OCI-LY7 (cell line): ENCODE results near the gene GPS1. TPM values are rescaled to one million over a fixed set of nuclear protein-coding genes. Genes with fewer than 3 reads are reported as not detected.

Experiments
- BruUV-seq: library from RNA; stranded (reverse); fragments of 400-500 nt; replicated peaks from 2 replicates; lab custom pipeline; 2021; lab: Mats Ljungman, UMichigan
- CTCF ChIA-PET: fragments of 300-600 bp; sonication (Branson Sonifier 250); formaldehyde crosslinking; loops from one replicate; lab custom pipeline; 2022; ENCODE audit warnings: antibody characterized with exemption; ENCODE audit not compliant: unreplicated experiment; lab: Charles Lee
- POLR2A ChIA-PET: fragments of 300-600 bp; sonication (Branson Sonifier 250); formaldehyde crosslinking; loops from one replicate; lab custom pipeline; 2022; ENCODE audit warnings: antibody characterized with exemption; lab: Charles Lee
- DNase-seq: peaks from one replicate; pipeline ENCODE4 v3.0.0-alpha.2; 2015; ENCODE audit warnings: low spot score
- H2AFZ ChIP-seq: fragments of 200-600 bp; sonication (generic), shearing (Covaris generic); 2 replicates; pipeline ENCODE4 v1.6.1; 2014; ENCODE audit warnings: mild to moderate bottlenecking, antibody characterized with exemption, low read length, moderate library complexity
- H3K27ac ChIP-seq: fragments of 200-600 bp; sonication (generic); 2 replicates; pipeline ENCODE4 v1.5.1; 2014; ENCODE audit warnings: mixed run types, low read depth, mild to moderate bottlenecking, moderate library complexity, low read length, inconsistent platforms; ENCODE audit not compliant: poor library complexity, severe bottlenecking
- H3K36me3 ChIP-seq: fragments of 200-600 bp; sonication (generic); 2 replicates; pipeline ENCODE4 v1.6.1; 2014; ENCODE audit warnings: mild to moderate bottlenecking, antibody characterized with exemption, low read length, moderate library complexity, mixed read lengths; ENCODE audit not compliant: insufficient read depth
- H3K4me1 ChIP-seq: fragments of 200-600 bp; sonication (generic); 2 replicates; pipeline ENCODE4 v1.5.1; 2014; ENCODE audit warnings: mild to moderate bottlenecking, low read length; ENCODE audit not compliant: insufficient read depth, poor library complexity, severe bottlenecking
- H3K4me2 ChIP-seq: fragments of 200-600 bp; sonication (generic); 2 replicates; pipeline ENCODE4 v1.6.1; 2014; ENCODE audit warnings: mild to moderate bottlenecking, low read length
- H3K4me3 ChIP-seq: fragments of 200-600 bp; sonication (generic); 2 replicates; pipeline ENCODE4 v1.5.1; 2014; ENCODE audit warnings: mild to moderate bottlenecking, low read depth, low read length; ENCODE audit not compliant: poor library complexity, severe bottlenecking
- H3K79me2 ChIP-seq: fragments of 200-600 bp; sonication (generic); 2 replicates; pipeline ENCODE4 v1.6.1; 2016; ENCODE audit warnings: low read depth, mild to moderate bottlenecking, low read length, moderate library complexity, mixed read lengths; ENCODE audit not compliant: insufficient read depth
- H3K9me2 ChIP-seq: fragments of 200-600 bp; sonication (generic); 2 replicates; pipeline ENCODE4 v1.6.1; 2016; ENCODE audit warnings: mild to moderate bottlenecking, low read length, mixed read lengths; ENCODE audit not compliant: insufficient read depth
- H3K9me3 ChIP-seq: fragments of 200-600 bp; sonication (generic); 2 replicates; pipeline ENCODE4 v1.6.1; 2014; ENCODE audit warnings: mild to moderate bottlenecking, mixed run types, low read length, mixed read lengths
- H4K20me1 ChIP-seq: fragments of 200-600 bp; sonication (generic); 2 replicates; pipeline ENCODE4 v1.6.1; 2014; ENCODE audit warnings: mild to moderate bottlenecking, antibody characterized with exemption, low read length, moderate library complexity, mixed read lengths; ENCODE audit not compliant: insufficient read depth
- EZH2phosphoT487 ChIP-seq: fragments of 200-600 bp; sonication (generic); IDR thresholded peaks from 2 replicates; pipeline ENCODE4 v1.6.1; 2018; ENCODE audit warnings: low read depth, borderline replicate concordance, mild to moderate bottlenecking, mixed run types, antibody characterized with exemption, low read length, moderate library complexity, mixed read lengths
- intact Hi-C: fragments of 100-400 bp; cut with micrococcal nuclease; formaldehyde crosslinking; loops from one replicate; pipeline ENCODE4 v1.10.0; 2022; ENCODE audit not compliant: unreplicated experiment
- total RNA-seq, 2 experiments: library from RNA; depleted of rRNA in 1 of 2; stranded (reverse); fragments of >200 nt in 1 of 2; shearing (Covaris generic) in 1 of 2; gene quantifications; 2 replicates each; pipeline ENCODE4 v1.2.3, GENCODE V29; 2014 to 2022
- TF ChIP-seq, protein P1 (sequence below): fragments of 200-600 bp; sonication (generic); conservative IDR thresholded peaks from 2 replicates; pipeline ENCODE4 v1.5.1; 2014; ENCODE audit warnings: mild to moderate bottlenecking, antibody characterized with exemption, low read length, moderate library complexity, mixed read lengths

The GPS1 gene
- total RNA-seq, 2 experiments from 2014 or later: 133 to 169 TPM

DNA sequence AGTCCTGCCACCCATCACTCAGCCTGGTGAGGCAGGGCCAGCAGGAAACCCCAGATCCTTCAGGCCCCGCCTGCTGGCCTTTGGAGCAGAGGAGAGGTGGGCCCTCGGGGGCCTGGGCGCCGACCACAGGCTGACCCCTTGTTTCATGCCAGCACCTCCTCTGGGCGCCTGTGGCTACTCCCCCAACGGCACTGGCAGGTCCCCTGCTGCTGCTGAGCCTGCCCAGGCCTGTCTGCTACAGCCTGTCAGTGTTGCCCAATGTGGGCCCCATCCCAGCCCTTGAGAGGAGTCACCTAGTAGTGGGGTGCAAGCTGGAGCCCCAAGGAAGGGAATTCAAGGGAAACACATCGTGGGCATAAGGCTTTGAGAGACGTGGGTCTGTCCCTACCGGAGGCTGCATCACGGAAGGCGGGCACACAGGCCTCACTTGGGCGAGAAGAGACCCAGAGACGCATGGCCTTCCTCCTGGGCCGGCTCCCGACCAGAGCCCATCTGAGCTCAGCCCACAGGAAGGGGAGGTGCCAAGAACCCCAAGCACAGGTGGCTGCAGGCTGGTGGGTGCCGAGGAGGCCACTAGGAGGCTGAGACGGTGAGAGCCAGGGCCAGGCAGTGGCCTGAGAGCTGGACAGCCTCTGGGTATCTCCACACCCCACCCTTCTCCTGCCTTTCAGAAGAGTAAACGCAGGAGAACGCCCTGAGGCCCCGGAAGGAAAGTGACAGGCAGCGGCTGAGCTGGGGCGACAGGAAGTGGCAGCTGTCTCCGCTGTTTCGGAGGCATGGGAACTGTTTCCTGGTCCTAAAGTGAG is 54.4 kb downstream of the GPS1 start:
- intact Hi-C loops: loop anchor here (2.0 kb wide), 2 partner anchors 17 to 49 kb away; no protein-coding TSS in a partner anchor
- Histone ChIP-seq H3K9me3 (no peaks in the 10 kb centered on the region), H3K4me1 (peaks cover 46% of the 10 kb centered on the region), H3K79me2 (no peaks in the 10 kb centered on the region), H4K20me1 (no peaks in the 10 kb centered on the region), H2AFZ (peak overlapping the region; percentile 55), H3K9me2 (no peaks in the 10 kb centered on the region), H3K4me3 (peak overlapping the region; percentile 58), H3K4me2 (peak overlapping the region; percentile 70), H3K27ac (peak overlapping the region; percentile 62), H3K36me3 (no peaks in the 10 kb centered on the region)
- ChIA-PET POLR2A (interaction anchor here (0.6 to 2.5 kb wide), 4 partner anchors 18 to 921 kb away, joined by 3 to 9 read pairs (median 4); partner anchors contain the start of gene DCXR), CTCF (interaction anchor here (0.7 kb wide), 1 partner anchor 80 kb away, joined by 3 read pairs; no protein-coding TSS in a partner anchor)
- DNase-seq: peak; percentile 87
- TF ChIP-seq EZH2phosphoT487: no peak
- TF ChIP-seq, protein P1, sequence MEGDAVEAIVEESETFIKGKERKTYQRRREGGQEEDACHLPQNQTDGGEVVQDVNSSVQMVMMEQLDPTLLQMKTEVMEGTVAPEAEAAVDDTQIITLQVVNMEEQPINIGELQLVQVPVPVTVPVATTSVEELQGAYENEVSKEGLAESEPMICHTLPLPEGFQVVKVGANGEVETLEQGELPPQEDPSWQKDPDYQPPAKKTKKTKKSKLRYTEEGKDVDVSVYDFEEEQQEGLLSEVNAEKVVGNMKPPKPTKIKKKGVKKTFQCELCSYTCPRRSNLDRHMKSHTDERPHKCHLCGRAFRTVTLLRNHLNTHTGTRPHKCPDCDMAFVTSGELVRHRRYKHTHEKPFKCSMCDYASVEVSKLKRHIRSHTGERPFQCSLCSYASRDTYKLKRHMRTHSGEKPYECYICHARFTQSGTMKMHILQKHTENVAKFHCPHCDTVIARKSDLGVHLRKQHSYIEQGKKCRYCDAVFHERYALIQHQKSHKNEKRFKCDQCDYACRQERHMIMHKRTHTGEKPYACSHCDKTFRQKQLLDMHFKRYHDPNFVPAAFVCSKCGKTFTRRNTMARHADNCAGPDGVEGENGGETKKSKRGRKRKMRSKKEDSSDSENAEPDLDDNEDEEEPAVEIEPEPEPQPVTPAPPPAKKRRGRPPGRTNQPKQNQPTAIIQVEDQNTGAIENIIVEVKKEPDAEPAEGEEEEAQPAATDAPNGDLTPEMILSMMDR: peak; percentile 67
- BruUV-seq: no TSS peak

DNA sequence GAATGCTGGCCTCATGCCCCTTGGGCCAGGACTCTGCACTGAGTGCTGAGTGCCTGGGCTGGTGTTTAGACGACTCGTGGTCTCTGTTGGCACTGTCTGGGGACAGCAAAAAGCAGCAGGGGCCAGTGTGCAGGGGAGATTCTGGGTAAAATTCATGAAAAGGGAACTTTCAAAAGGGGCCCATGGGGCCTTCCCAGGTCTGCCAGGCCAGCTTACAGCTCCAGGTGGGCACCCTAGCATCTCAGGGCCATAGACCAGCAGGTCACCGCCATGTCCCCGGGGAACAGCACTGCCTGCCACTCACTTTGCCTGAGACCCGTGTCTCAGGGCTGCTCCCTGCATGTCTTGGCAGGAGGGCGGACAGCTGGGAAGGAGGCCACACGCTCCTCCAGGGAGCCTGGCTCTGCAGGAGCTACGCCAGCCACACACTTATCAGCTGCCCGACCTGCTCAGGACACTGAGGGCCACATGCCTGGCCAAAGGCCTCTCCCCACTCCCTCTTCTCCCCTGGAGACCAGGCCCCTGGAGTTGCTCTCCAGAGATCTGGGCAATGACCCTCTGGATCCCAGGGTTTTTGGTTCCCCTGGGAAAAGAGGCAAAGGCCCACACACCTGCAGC is 55.1 kb downstream of the GPS1 start:
- Histone ChIP-seq H4K20me1 (no peaks in the 10 kb centered on the region), H3K4me3 (peak overlapping the region; percentile 58), H3K4me1 (peaks cover 39% of the 10 kb centered on the region), H3K27ac (peak overlapping the region; percentile 62), H3K9me3 (no peaks in the 10 kb centered on the region), H3K79me2 (no peaks in the 10 kb centered on the region), H3K4me2 (peak overlapping the region; percentile 70), H3K9me2 (no peaks in the 10 kb centered on the region), H3K36me3 (no peaks in the 10 kb centered on the region), H2AFZ (peak overlapping the region; percentile 55)
- BruUV-seq: no TSS peak
- CTCF ChIA-PET: interaction anchor here (0.7 kb wide), 1 partner anchor 79 kb away, joined by 3 read pairs; no protein-coding TSS in a partner anchor
- no peak for DNase-seq
- POLR2A ChIA-PET: interaction anchor here (0.6 to 2.5 kb wide), 4 partner anchors 17 to 920 kb away, joined by 3 to 9 read pairs (median 4); partner anchors contain the start of gene DCXR
- TF ChIP-seq EZH2phosphoT487: no peak
- TF ChIP-seq, protein P1: no peak
- intact Hi-C loops: loop anchor here (2.0 kb wide), 2 partner anchors 16 to 48 kb away; no protein-coding TSS in a partner anchor

Other genes starting within 250 kb of the GPS1 start
- not detected in 2 replicates for gene GCGR, start 247.7 kb upstream of the GPS1 start, total RNA-seq (2014; rRNA removed; shearing (Covaris generic))
- gene GCGR, start 247.7 kb upstream of the GPS1 start, total RNA-seq (2022): not detected in 2 replicates
- gene MCRIP1, start 218.6 kb upstream of the GPS1 start, total RNA-seq (2014; rRNA removed; shearing (Covaris generic)): 249 and 288 TPM in 2 replicates
- 170 and 180 TPM in 2 replicates for gene MCRIP1, start 218.6 kb upstream of the GPS1 start, total RNA-seq (2022)
- not detected in 2 replicates for gene PPP1R27, start 216.8 kb upstream of the GPS1 start, total RNA-seq (2014; rRNA removed; shearing (Covaris generic))
- not detected in 2 replicates for gene PPP1R27, start 216.8 kb upstream of the GPS1 start, total RNA-seq (2022)
- gene P4HB, start 191.4 kb upstream of the GPS1 start, total RNA-seq (2014; rRNA removed; shearing (Covaris generic)): 388 and 393 TPM in 2 replicates
- 502 and 577 TPM in 2 replicates for gene P4HB, start 191.4 kb upstream of the GPS1 start, total RNA-seq (2022)
- 233 and 265 TPM in 2 replicates for gene ARHGDIA, start 180.6 kb upstream of the GPS1 start, total RNA-seq (2014; rRNA removed; shearing (Covaris generic))
- 663 and 715 TPM in 2 replicates for gene ARHGDIA, start 180.6 kb upstream of the GPS1 start, total RNA-seq (2022)
- gene ALYREF, start 160.3 kb upstream of the GPS1 start, total RNA-seq (2014; rRNA removed; shearing (Covaris generic)): 474 and 621 TPM in 2 replicates
- gene ALYREF, start 160.3 kb upstream of the GPS1 start, total RNA-seq (2022): 377 and 431 TPM in 2 replicates
- 265 and 315 TPM in 2 replicates for gene ANAPC11, start 160.2 kb upstream of the GPS1 start, total RNA-seq (2014; rRNA removed; shearing (Covaris generic))
- gene ANAPC11, start 160.2 kb upstream of the GPS1 start, total RNA-seq (2022): 225 and 227 TPM in 2 replicates
- gene NPB, start 149.7 kb upstream of the GPS1 start, total RNA-seq (2014; rRNA removed; shearing (Covaris generic)): 3.2 and 3.9 TPM in 2 replicates
- gene NPB, start 149.7 kb upstream of the GPS1 start, total RNA-seq (2022): 2.5 and 2.8 TPM in 2 replicates
- 70.1 and 70.4 TPM in 2 replicates for gene PCYT2, start 140.5 kb upstream of the GPS1 start, total RNA-seq (2014; rRNA removed; shearing (Covaris generic))
- gene PCYT2, start 140.5 kb upstream of the GPS1 start, total RNA-seq (2022): 104 and 108 TPM in 2 replicates
- gene SIRT7, start 133.7 kb upstream of the GPS1 start, total RNA-seq (2014; rRNA removed; shearing (Covaris generic)): 43.3 and 49.1 TPM in 2 replicates
- gene SIRT7, start 133.7 kb upstream of the GPS1 start, total RNA-seq (2022): 57.6 and 69.3 TPM in 2 replicates
- gene MAFG, start 124.2 kb upstream of the GPS1 start, total RNA-seq (2014; rRNA removed; shearing (Covaris generic)): 16.9 and 22.7 TPM in 2 replicates
- 30.1 and 33.6 TPM in 2 replicates for gene MAFG, start 124.2 kb upstream of the GPS1 start, total RNA-seq (2022)
- 211 and 239 TPM in 2 replicates for gene PYCR1, start 114.6 kb upstream of the GPS1 start, total RNA-seq (2014; rRNA removed; shearing (Covaris generic))
- 165 and 173 TPM in 2 replicates for gene PYCR1, start 114.6 kb upstream of the GPS1 start, total RNA-seq (2022)
- gene MYADML2, start 104.7 kb upstream of the GPS1 start, total RNA-seq (2014; rRNA removed; shearing (Covaris generic)): 0.19 TPM in 1 of 2 replicates, not detected in the other
- not detected in 2 replicates for gene MYADML2, start 104.7 kb upstream of the GPS1 start, total RNA-seq (2022)
- 3.6 and 4.4 TPM in 2 replicates for gene NOTUM, start 90.7 kb upstream of the GPS1 start, total RNA-seq (2014; rRNA removed; shearing (Covaris generic))
- gene NOTUM, start 90.7 kb upstream of the GPS1 start, total RNA-seq (2022): 0.88 and 1.9 TPM in 2 replicates
- 66.7 and 89.1 TPM in 2 replicates for gene ASPSCR1, start 74.3 kb upstream of the GPS1 start, total RNA-seq (2014; rRNA removed; shearing (Covaris generic))
- 77.8 and 81.8 TPM in 2 replicates for gene ASPSCR1, start 74.3 kb upstream of the GPS1 start, total RNA-seq (2022)
- 249 and 251 TPM in 2 replicates for gene CENPX, start 29.0 kb upstream of the GPS1 start, total RNA-seq (2014; rRNA removed; shearing (Covaris generic))
- 107 and 130 TPM in 2 replicates for gene CENPX, start 29.0 kb upstream of the GPS1 start, total RNA-seq (2022)
- gene LRRC45, start 28.6 kb upstream of the GPS1 start, total RNA-seq (2014; rRNA removed; shearing (Covaris generic)): 52.0 and 62.6 TPM in 2 replicates
- 40.9 and 41.2 TPM in 2 replicates for gene LRRC45, start 28.6 kb upstream of the GPS1 start, total RNA-seq (2022)
- gene RAC3, start 20.2 kb upstream of the GPS1 start, total RNA-seq (2014; rRNA removed; shearing (Covaris generic)): 15.7 and 24.4 TPM in 2 replicates
- 15.1 and 16.4 TPM in 2 replicates for gene RAC3, start 20.2 kb upstream of the GPS1 start, total RNA-seq (2022)
- 138 and 147 TPM in 2 replicates for gene DCXR, start 14.2 kb upstream of the GPS1 start, total RNA-seq (2014; rRNA removed; shearing (Covaris generic))
- 132 and 138 TPM in 2 replicates for gene DCXR, start 14.2 kb upstream of the GPS1 start, total RNA-seq (2022)
- 50.5 and 59.4 TPM in 2 replicates for gene RFNG, start 87 bp upstream of the GPS1 start, total RNA-seq (2014; rRNA removed; shearing (Covaris generic))
- 41.3 and 47.3 TPM in 2 replicates for gene RFNG, start 87 bp upstream of the GPS1 start, total RNA-seq (2022)
- 374 and 388 TPM in 2 replicates for gene DUS1L, start 13.9 kb downstream of the GPS1 start, total RNA-seq (2014; rRNA removed; shearing (Covaris generic))
- gene DUS1L, start 13.9 kb downstream of the GPS1 start, total RNA-seq (2022): 300 and 320 TPM in 2 replicates
- gene FASN, start 46.3 kb downstream of the GPS1 start, total RNA-seq (2014; rRNA removed; shearing (Covaris generic)): 94.4 and 111 TPM in 2 replicates
- 299 and 364 TPM in 2 replicates for gene FASN, start 46.3 kb downstream of the GPS1 start, total RNA-seq (2022)
- gene CCDC57, start 160.9 kb downstream of the GPS1 start, total RNA-seq (2014; rRNA removed; shearing (Covaris generic)): 30.7 and 34.5 TPM in 2 replicates
- gene CCDC57, start 160.9 kb downstream of the GPS1 start, total RNA-seq (2022): 56.1 and 58.7 TPM in 2 replicates
- gene SLC16A3, start 177.1 kb downstream of the GPS1 start, total RNA-seq (2014; rRNA removed; shearing (Covaris generic)): 10.1 and 21.6 TPM in 2 replicates
- gene SLC16A3, start 177.1 kb downstream of the GPS1 start, total RNA-seq (2022): 28.3 and 55.0 TPM in 2 replicates
- 39.7 and 53.0 TPM in 2 replicates for gene CSNK1D, start 221.8 kb downstream of the GPS1 start, total RNA-seq (2014; rRNA removed; shearing (Covaris generic))
- 170 and 181 TPM in 2 replicates for gene CSNK1D, start 221.8 kb downstream of the GPS1 start, total RNA-seq (2022)